Left lung (tissue), 10 donors: ENCODE measurements around the gene SHC4. TPM values are rescaled to one million over a fixed set of nuclear protein-coding genes. Genes with fewer than 3 reads are reported as not detected.
"Not testable (repeated sequence)": the region's sequence is repeated elsewhere in the genome, so short reads cannot be mapped to it uniquely, and the experiment has no call there.

ENCODE experiments used
- ATAC-seq: fragments of 200-7000 bp; cut with Tn5 transposase; one replicate; pipeline ENCODE4 v1.9.1; 2020; ENCODE audit warnings: moderate library complexity
- DNase-seq, 4 donors: peaks; one replicate each; pipeline ENCODE4 v3.0.0-alpha.2; 2013 to 2020
- H3K27ac ChIP-seq, 2 donors: fragments of 200-600 bp; sonication (generic) in 1 of 2; one replicate each; pipeline versions ENCODE4 v1.5.0 to v1.8.0; 2020 to 2021
- H3K27me3 ChIP-seq, 2 donors: fragments of 200-600 bp; sonication (generic) in 1 of 2; one replicate each; pipeline versions ENCODE4 v1.5.0 to v1.8.0; 2020 to 2021
- H3K36me3 ChIP-seq, 2 donors: fragments of 200-600 bp; sonication (generic) in 1 of 2; one replicate each; pipeline versions ENCODE4 v1.5.0 to v1.8.0; 2020 to 2021
- H3K4me1 ChIP-seq, 2 donors: fragments of 200-600 bp; one replicate each; pipeline ENCODE4 v1.8.0; 2021
- H3K4me3 ChIP-seq, 2 donors: fragments of 200-600 bp; sonication (generic) in 1 of 2; one replicate each; pipeline versions ENCODE4 v1.5.0 to v1.8.0; 2020 to 2021; ENCODE audit warnings: mild to moderate bottlenecking in 1 of 2
- H3K9me3 ChIP-seq, 2 donors: fragments of 200-600 bp; sonication (generic) in 1 of 2; one replicate each; pipeline versions ENCODE4 v1.5.0 to v1.8.0; 2020 to 2021
- intact Hi-C, 2 donors: fragments of 100-400 bp; cut with DNase I; formaldehyde crosslinking; loops; one replicate each; pipeline versions ENCODE4 v1.11.2 to v1.14.2; 2022
- polyA plus RNA-seq, 6 donors: library from polyadenylated mRNA; unstranded; fragments of 120-200 nt; gene quantifications; one replicate each; pipeline ENCODE4 v1.2.1, GENCODE V29; 2013; ENCODE audit not compliant: insufficient read length in 6 of 6
- total RNA-seq, 2 donors: library from RNA; stranded (reverse); fragmentation: NEBNext Ultra II Directional; extraction: Animal tissue kit (Norgen Biotek cat#: 25700); gene quantifications; one replicate each; pipeline ENCODE4 v1.2.1, GENCODE V29; 2021
- TF ChIP-seq, protein P1 (sequence below), 2 donors: fragments of 200-600 bp; sonication (generic) in 1 of 2; IDR thresholded peaks; one replicate each; pipeline versions ENCODE4 v1.5.0 to v1.8.0; 2021; ENCODE audit warnings: antibody characterized with exemption in 2 of 2
- donor health status: DM: no; HTN: yes; CAD: no.
- donor health status: DM: no; HTN: no; CAD: no.

Gene SHC4
- total and polyA plus RNA-seq, 8 donors: 0.44 to 1.4 (median 0.98) TPM

DNA sequence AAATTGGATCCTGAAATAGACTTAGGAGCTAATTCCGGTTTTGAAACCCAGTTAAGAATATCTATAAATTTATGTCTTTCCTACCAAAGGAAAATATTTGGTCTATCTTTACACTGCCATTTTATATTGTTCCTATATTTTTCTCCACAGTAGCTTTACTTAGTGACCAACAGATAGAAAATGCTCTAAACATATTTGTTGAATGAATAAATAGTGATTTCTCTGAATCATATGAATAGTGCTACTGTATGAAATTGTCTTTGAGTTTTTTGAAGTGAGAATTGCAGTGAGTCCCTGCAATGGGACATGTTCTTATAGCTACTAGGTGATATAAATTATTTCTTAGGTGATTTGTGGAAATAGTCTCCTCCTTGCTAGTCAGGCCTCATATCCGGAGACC is 104.3 kb downstream of the SHC4 start:
- ATAC-seq (no peak), DNase-seq (no peak)
- Histone ChIP-seq H3K36me3 (no peaks in the 10 kb centered on the region), H3K9me3 (no peaks in the 10 kb centered on the region), H3K4me3 (no peak overlapping the region), H3K27me3 (no peaks in the 10 kb centered on the region), H3K4me1 (no peaks in the 10 kb centered on the region), H3K27ac (no peak overlapping the region)
- intact Hi-C loops: no loop called here
- TF ChIP-seq, protein P1, sequence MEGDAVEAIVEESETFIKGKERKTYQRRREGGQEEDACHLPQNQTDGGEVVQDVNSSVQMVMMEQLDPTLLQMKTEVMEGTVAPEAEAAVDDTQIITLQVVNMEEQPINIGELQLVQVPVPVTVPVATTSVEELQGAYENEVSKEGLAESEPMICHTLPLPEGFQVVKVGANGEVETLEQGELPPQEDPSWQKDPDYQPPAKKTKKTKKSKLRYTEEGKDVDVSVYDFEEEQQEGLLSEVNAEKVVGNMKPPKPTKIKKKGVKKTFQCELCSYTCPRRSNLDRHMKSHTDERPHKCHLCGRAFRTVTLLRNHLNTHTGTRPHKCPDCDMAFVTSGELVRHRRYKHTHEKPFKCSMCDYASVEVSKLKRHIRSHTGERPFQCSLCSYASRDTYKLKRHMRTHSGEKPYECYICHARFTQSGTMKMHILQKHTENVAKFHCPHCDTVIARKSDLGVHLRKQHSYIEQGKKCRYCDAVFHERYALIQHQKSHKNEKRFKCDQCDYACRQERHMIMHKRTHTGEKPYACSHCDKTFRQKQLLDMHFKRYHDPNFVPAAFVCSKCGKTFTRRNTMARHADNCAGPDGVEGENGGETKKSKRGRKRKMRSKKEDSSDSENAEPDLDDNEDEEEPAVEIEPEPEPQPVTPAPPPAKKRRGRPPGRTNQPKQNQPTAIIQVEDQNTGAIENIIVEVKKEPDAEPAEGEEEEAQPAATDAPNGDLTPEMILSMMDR (IDR thresholded peaks at IDR 0.05): no peak

DNA sequence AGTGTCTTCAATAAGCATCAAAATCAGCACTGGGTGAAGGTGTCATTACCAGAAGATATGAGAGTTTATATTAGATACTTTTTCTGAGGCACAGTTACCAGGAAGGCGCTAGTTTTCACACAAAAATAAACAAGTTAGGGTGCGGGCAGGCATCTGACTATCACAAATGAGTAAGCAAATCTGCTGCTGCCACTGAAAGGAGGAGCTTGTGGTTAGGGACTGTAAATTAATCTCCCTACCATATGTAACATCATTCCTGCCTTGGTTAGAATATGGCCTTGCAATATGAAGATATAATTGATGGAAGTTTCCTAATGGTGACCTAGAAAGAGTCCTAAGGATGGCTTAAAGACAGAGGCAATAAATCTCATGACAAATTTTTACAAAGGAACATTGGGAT is 105.3 kb downstream of the SHC4 start:
- H3K27me3 ChIP-seq: no peaks in the 10 kb centered on the region
- no peak overlapping the region for H3K27ac ChIP-seq
- DNase-seq: no peak
- TF ChIP-seq, protein P1 (IDR thresholded peaks at IDR 0.05): no peak
- ATAC-seq: no peak
- no peaks in the 10 kb centered on the region for H3K9me3 ChIP-seq
- intact Hi-C loops: no loop called here
- no peaks in the 10 kb centered on the region for H3K4me1 ChIP-seq
- H3K4me3 ChIP-seq: no peak overlapping the region
- no peaks in the 10 kb centered on the region for H3K36me3 ChIP-seq

DNA sequence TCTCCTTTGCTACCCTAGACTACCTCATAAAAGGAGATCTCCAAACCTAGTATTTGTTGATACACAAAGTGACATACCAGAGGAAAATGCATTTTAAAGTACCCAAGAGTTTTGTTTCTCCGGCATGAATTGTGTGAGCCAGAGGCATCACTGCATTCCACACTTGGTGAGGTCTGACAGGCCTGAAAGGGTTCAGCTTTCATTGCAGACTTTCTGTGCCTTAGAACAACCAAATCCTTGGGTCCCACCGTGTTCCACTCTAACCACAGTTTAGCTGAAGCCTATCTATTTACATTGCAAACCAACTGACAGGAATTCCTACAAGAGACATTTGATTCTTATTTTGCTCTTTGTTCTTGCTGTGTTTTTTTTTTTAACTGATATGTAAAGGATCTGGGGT is 106.8 kb downstream of the SHC4 start:
- H3K4me3 ChIP-seq: no peak overlapping the region
- H3K4me1 ChIP-seq: no peaks in the 10 kb centered on the region
- H3K27ac ChIP-seq: no peak overlapping the region
- H3K9me3 ChIP-seq: no peaks in the 10 kb centered on the region
- DNase-seq (no peak), ATAC-seq (no peak)
- H3K36me3 ChIP-seq: no peaks in the 10 kb centered on the region
- H3K27me3 ChIP-seq: no peaks in the 10 kb centered on the region
- intact Hi-C loops: no loop called here
- TF ChIP-seq, protein P1 (IDR thresholded peaks at IDR 0.05): no peak

DNA sequence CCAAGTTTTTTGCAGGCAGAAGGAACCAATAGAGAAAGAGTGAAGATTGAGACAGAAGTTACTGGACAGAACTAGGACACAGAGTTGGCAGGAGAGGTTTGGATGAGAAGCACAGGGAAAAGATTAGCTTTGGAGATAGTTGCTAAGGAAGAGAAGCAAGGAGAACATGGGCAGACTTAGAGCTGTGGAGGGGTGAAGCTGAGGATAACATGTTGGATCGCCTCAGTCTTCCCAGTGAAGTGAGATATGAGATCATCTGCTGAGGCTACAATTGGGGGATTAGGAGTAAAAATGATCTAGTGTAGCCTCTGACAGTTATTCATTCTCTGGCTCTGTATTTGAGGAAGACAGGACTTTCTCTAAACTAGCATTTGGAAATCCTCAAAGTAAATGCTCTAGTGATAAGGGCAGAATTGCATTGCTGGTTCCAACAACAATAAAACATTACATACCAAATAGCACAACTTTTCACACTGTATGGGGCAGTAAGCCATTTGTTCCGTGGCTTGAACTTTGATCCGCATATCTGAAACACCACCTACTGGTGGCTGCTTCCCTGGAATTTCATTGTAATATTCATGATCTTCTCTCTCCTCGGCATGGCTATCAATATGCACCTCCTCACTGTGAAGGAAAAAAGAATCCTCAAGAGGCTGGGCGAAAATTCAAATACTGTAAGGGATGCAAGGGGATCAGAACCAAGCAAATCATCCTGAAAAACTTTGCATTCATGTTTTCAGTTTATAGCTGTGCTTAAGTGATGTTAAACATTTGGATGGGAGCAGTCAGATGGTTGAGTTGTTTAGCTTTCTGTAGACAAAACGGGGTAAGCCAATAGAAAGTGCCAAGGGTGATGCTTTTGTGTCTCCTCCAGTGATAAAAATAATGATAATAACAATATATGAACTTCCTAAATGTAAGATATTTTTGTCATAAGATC is 107.9 kb downstream of the SHC4 start:
- Histone ChIP-seq H3K4me3 (no peak overlapping the region), H3K27ac (no peak overlapping the region)
- intact Hi-C loops: no loop called here

DNA sequence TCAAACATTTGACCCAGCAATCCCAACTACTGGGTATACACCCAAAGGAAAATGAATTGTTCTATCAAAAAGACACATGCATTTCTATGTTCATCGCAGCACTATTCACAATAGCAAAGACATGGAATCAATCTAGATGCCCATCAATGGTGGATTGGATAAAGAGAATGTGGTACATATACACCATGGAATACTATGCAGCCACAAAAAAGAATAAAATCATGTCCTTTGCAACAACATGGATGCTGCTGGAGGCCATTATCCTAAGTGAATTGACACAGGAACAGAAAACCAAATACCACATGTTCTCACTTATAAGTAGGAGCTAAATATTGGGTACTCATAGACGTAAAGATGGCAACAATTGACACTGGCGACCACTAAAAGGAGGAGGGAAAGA is 109.3 kb downstream of the SHC4 start:
- ATAC-seq, H3K36me3 ChIP-seq, H3K4me3 ChIP-seq, H3K9me3 ChIP-seq, H3K27ac ChIP-seq, intact Hi-C loops, DNase-seq, H3K27me3 ChIP-seq, H3K4me1 ChIP-seq: not testable (repeated sequence)

More for the DNA sequence above, 107.9 kb downstream of the SHC4 start:
- ATAC-seq (peak; percentile 83), DNase-seq (peak in 2 of 4 donors; percentile 25 to 41)
- TF ChIP-seq, protein P1 (IDR thresholded peaks at IDR 0.05): no peak
- no peaks in the 10 kb centered on the region for H3K36me3 ChIP-seq
- no peaks in the 10 kb centered on the region for H3K9me3 ChIP-seq
- no peaks in the 10 kb centered on the region for H3K4me1 ChIP-seq
- H3K27me3 ChIP-seq: no peaks in the 10 kb centered on the region
